HCT116 (cell line): ENCODE data around the gene GCNT2. TPM values are rescaled to one million over a fixed set of nuclear protein-coding genes. Genes with fewer than 3 reads are reported as not detected.

Experiments used
- ATAC-seq: fragments of 200-7000 bp; cut with Tn5 transposase; 2 replicates; pipeline ENCODE4 v1.9.1; 2020; ENCODE audit warnings: mild to moderate bottlenecking, moderate library complexity
- BruUV-seq: library from RNA; stranded (reverse); fragments of 400-500 nt; replicated peaks from 2 replicates; lab custom pipeline; 2021; lab: Mats Ljungman, UMichigan
- CTCF ChIA-PET: fragments of 300-600 bp; sonication (Branson Sonifier 250); formaldehyde crosslinking; loops from one replicate; lab custom pipeline; 2021; ENCODE audit warnings: antibody characterized with exemption; lab: Charles Lee
- POLR2A ChIA-PET: fragments of 300-600, 350-600 bp; sonication (Branson Sonifier 250); formaldehyde crosslinking; loops from one replicate; lab custom pipeline; 2021; ENCODE audit warnings: antibody characterized with exemption; lab: Charles Lee
- RAD21 ChIA-PET, 2 experiments: fragments of 300-600 bp; sonication (Branson Sonifier 250); formaldehyde crosslinking; loops; one replicate each; lab custom pipeline; 2023; ENCODE audit warnings: low total read pairs in 2 of 2; ENCODE audit not compliant: uncharacterized antibody in 2 of 2, unreplicated experiment in 2 of 2, low non-redundant PET in 1 of 2; lab: Charles Lee
- DNase-seq: peaks from one replicate; pipeline ENCODE4 v3.0.0-alpha.2; 2010; ENCODE audit warnings: low read depth, low spot score
- H2AFZ ChIP-seq: fragments of 200-600 bp; shearing (Covaris generic), sonication (generic); 2 replicates; pipeline ENCODE4 v1.6.1; 2017; ENCODE audit warnings: low read depth, mixed run types, mixed read lengths, antibody characterized with exemption, low read length; ENCODE audit not compliant: poor library complexity, severe bottlenecking
- H3K27ac ChIP-seq: 2 replicates; pipeline ENCODE4 v1.5.1; 2012; ENCODE audit warnings: low read depth, low read length
- H3K27me3 ChIP-seq: fragments of 200-600 bp; sonication (generic); 2 replicates; pipeline ENCODE4 v1.6.1; 2016; ENCODE audit warnings: mixed run types, low read length, mixed read lengths; ENCODE audit not compliant: insufficient read depth
- H3K36me3 ChIP-seq, 2 experiments: fragments of 200-500 bp in 1 of 2; fragments of 200-600 bp in 1 of 2; sonication (Bioruptor generic) in 1 of 2; sonication (generic) in 1 of 2; 2 replicates each; pipeline versions ENCODE4 v1.5.1 to v1.6.1; 2014 to 2016; ENCODE audit warnings: low read length in 2 of 2, inconsistent platforms in 1 of 2, mixed read lengths in 1 of 2, mixed run types in 1 of 2; ENCODE audit not compliant: insufficient read depth in 2 of 2, control insufficient read depth in 1 of 2
- H3K4me1 ChIP-seq, 2 experiments: fragments of 200-600 bp in 1 of 2; sonication (generic) in 1 of 2; 2 replicates each; pipeline versions ENCODE4 v1.5.1 to v1.6.1; 2012 to 2017; ENCODE audit warnings: low read length in 2 of 2, inconsistent platforms in 1 of 2, mild to moderate bottlenecking in 1 of 2, mixed read lengths in 1 of 2, mixed run types in 1 of 2, moderate library complexity in 1 of 2; ENCODE audit not compliant: insufficient read depth in 2 of 2, control insufficient read depth in 1 of 2
- H3K4me2 ChIP-seq: fragments of 200-600 bp; sonication (generic); 2 replicates; pipeline ENCODE4 v1.6.1; 2017; ENCODE audit warnings: mixed run types, low read length, mixed read lengths
- H3K4me3 ChIP-seq, 2 experiments: fragments of 200-600 bp in 1 of 2; sonication (generic) in 1 of 2; replicated peaks in 1 of 2; 2 replicates each; pipeline ENCODE4 v1.5.1; 2011 to 2016; ENCODE audit warnings: low read length in 2 of 2, control low read depth in 1 of 2, low read depth in 1 of 2, mild to moderate bottlenecking in 1 of 2, mixed read lengths in 1 of 2, mixed run types in 1 of 2
- H3K79me2 ChIP-seq: fragments of 200-600 bp; sonication (generic); 2 replicates; pipeline ENCODE4 v1.6.1; 2017; ENCODE audit warnings: mild to moderate bottlenecking, mixed run types, low read length, moderate library complexity, mixed read lengths; ENCODE audit not compliant: insufficient read depth
- H3K9ac ChIP-seq: fragments of 200-600 bp; sonication (generic); 2 replicates; pipeline ENCODE4 v1.6.1; 2016; ENCODE audit warnings: low read length, mixed read lengths
- H3K9me2 ChIP-seq: fragments of 200-600 bp; sonication (generic), shearing (Covaris generic); 2 replicates; pipeline ENCODE4 v1.6.1; 2017; ENCODE audit warnings: mixed run types, mild to moderate bottlenecking, moderate library complexity; ENCODE audit not compliant: insufficient read depth
- H3K9me3 ChIP-seq, 2 experiments: fragments of 200-500 bp in 1 of 2; fragments of 200-600 bp in 1 of 2; sonication (Bioruptor generic) in 1 of 2; sonication (generic) in 1 of 2; 2 replicates each; pipeline ENCODE4 v1.6.1; 2014 to 2017; ENCODE audit warnings: low read length in 2 of 2, mixed read lengths in 2 of 2, inconsistent platforms in 1 of 2, low read depth in 1 of 2, mild to moderate bottlenecking in 1 of 2, mixed run types in 1 of 2, moderate library complexity in 1 of 2; ENCODE audit not compliant: control insufficient read depth in 1 of 2, insufficient read depth in 1 of 2
- H4K20me1 ChIP-seq: fragments of 200-600 bp; sonication (generic), shearing (Covaris generic); 2 replicates; pipeline ENCODE4 v1.6.1; 2017; ENCODE audit warnings: mixed run types, mild to moderate bottlenecking, moderate library complexity; ENCODE audit not compliant: insufficient read depth
- CTCF ChIP-seq, 3 experiments: fragments of 200-600 bp in 1 of 3; sonication (generic) in 1 of 3; IDR thresholded peaks in 2 of 3; conservative IDR thresholded peaks in 1 of 3; 2 replicates each; pipeline ENCODE4 v1.5.1; 2012 to 2017; ENCODE audit warnings: low read depth in 2 of 3, low read length in 2 of 3, antibody characterized with exemption in 1 of 3, borderline replicate concordance in 1 of 3, control low read depth in 1 of 3, mild to moderate bottlenecking in 1 of 3, mixed read lengths in 1 of 3, mixed run types in 1 of 3, moderate library complexity in 1 of 3; ENCODE audit not compliant: insufficient read depth in 1 of 3
- ELF1 ChIP-seq: IDR thresholded peaks from 2 replicates; pipeline ENCODE4 v1.6.1; 2012; ENCODE audit warnings: low read depth, borderline replicate concordance
- EZH2phosphoT487 ChIP-seq: fragments of 200-600 bp; IDR thresholded peaks from 2 replicates; pipeline ENCODE4 v1.6.1; 2018; ENCODE audit warnings: antibody characterized with exemption, borderline replicate concordance
- FOSL1 ChIP-seq: IDR thresholded peaks from 2 replicates; pipeline ENCODE4 v1.6.1; 2012; ENCODE audit warnings: low read depth
- JUND ChIP-seq: IDR thresholded peaks from 2 replicates; pipeline ENCODE4 v1.6.1; 2012
- MAX ChIP-seq: IDR thresholded peaks from 2 replicates; pipeline ENCODE4 v1.6.1; 2012
- REST ChIP-seq: IDR thresholded peaks from 2 replicates; pipeline ENCODE4 v1.6.1; 2012; ENCODE audit warnings: low read depth
- SP1 ChIP-seq: IDR thresholded peaks from 2 replicates; pipeline ENCODE4 v1.6.1; 2012; ENCODE audit warnings: low read depth
- SRF ChIP-seq: IDR thresholded peaks from 2 replicates; pipeline ENCODE4 v1.6.1; 2012; ENCODE audit warnings: low read depth
- ZFX ChIP-seq: fragments of 450-650 bp; IDR thresholded peaks from 2 replicates; pipeline ENCODE4 v1.6.1; 2017
- ZNF274 ChIP-seq: fragments of 200-500 bp; sonication (Bioruptor generic); IDR thresholded peaks from 2 replicates; pipeline ENCODE4 v1.6.1; 2014; ENCODE audit warnings: mild to moderate bottlenecking, low read depth, low read length, inconsistent platforms
- intact Hi-C: fragments of 100-400 bp; cut with micrococcal nuclease; formaldehyde crosslinking; loops from 2 replicates; pipeline ENCODE4 v1.10.0; 2022
- total RNA-seq: library from RNA; stranded (reverse); gene quantifications from one replicate; pipeline ENCODE4 v1.2.1, GENCODE V29; 2021; ENCODE audit not compliant: unreplicated experiment

Gene GCNT2
- total RNA-seq, 1 experiment from 2014 or later = 0.74 TPM

- CTCF ChIA-PET = no interaction called here
- Histone ChIP-seq H3K36me3 (no peaks in the 10 kb centered on the region), H3K27ac (no peak overlapping the region)
Measured at GRCh38 chr6:10576226-10576625, 55.1 kb downstream of the GCNT2 start.

More at GRCh38 chr6:10576226-10576625, 55.1 kb downstream of the GCNT2 start:
- no TSS peak for BruUV-seq
- DNase-seq = no peak
- Histone ChIP-seq H2AFZ (no peak overlapping the region), H3K9me3 (no peaks in the 10 kb centered on the region), H3K4me1 (peaks cover 3% of the 10 kb centered on the region in 2 experiments; a peak in 1 of 4 replicates), H3K4me3 (no peak overlapping the region), H3K4me2 (no peak overlapping the region), H4K20me1 (no peaks in the 10 kb centered on the region), H3K9me2 (no peaks in the 10 kb centered on the region), H3K27me3 (no peaks in the 10 kb centered on the region), H3K79me2 (no peaks in the 10 kb centered on the region), H3K9ac (no peak overlapping the region)
- RAD21 ChIA-PET = no interaction called here
- no peak for TF ChIP-seq CTCF (IDR thresholded peaks at IDR 0.05 in 2 of 3, conservative IDR thresholded peaks at IDR 0.05 in 1 of 3; ENCODE audit: borderline replicate concordance in 1 of 3, insufficient read depth in 1 of 3, low read depth in 2 of 3, low read length in 2 of 3)
- no peak for TF ChIP-seq SP1
- TF ChIP-seq ELF1 = no peak
- no peak for TF ChIP-seq MAX
- no peak for TF ChIP-seq EZH2phosphoT487
- no peak for TF ChIP-seq ZNF274
- TF ChIP-seq JUND = no peak
- no peak for TF ChIP-seq REST
- TF ChIP-seq FOSL1 = no peak
- no peak for TF ChIP-seq ZFX
- TF ChIP-seq SRF = no peak
- intact Hi-C loops = no loop called here
- POLR2A ChIA-PET = no interaction called here
- ATAC-seq = no peak
